GM18868 (cell line): Measurements from ENCODE around the gene SHC2.
"Not testable (repeated sequence)": the region's sequence is repeated elsewhere in the genome, so short reads cannot be mapped to it uniquely, and the experiment has no call there.

Source experiments
- ATAC-seq: cut with Tn5 transposase; IDR thresholded peaks from one replicate; pipeline ENCODE4 v1.9.1; 2021; ENCODE audit warnings: mild to moderate bottlenecking, moderate library complexity; ENCODE audit not compliant: unreplicated experiment

Gene SHC2

GRCh38 chr19:427675-428074 is 33.2 kb downstream of the SHC2 start:
- not testable (repeated sequence) for ATAC-seq

- ATAC-seq: no peak
Observed at GRCh38 chr19:426725-427445, 33.9 kb downstream of the SHC2 start.

GRCh38 chr19:425056-425455 is 35.8 kb downstream of the SHC2 start:
- ATAC-seq: no peak

GRCh38 chr19:424546-424945 is 36.3 kb downstream of the SHC2 start:
- ATAC-seq: no peak

GRCh38 chr19:423691-424466 is 37.0 kb downstream of the SHC2 start:
- ATAC-seq: no peak

GRCh38 chr19:422917-423226 is 38.0 kb downstream of the SHC2 start:
- not testable (repeated sequence) for ATAC-seq

- no peak for ATAC-seq
Observed at GRCh38 chr19:422213-422916, 38.5 kb downstream of the SHC2 start.

- ATAC-seq: no peak
Observed at GRCh38 chr19:419721-420515, 40.9 kb downstream of the SHC2 start.

GRCh38 chr19:418761-419671 is 41.8 kb downstream of the SHC2 start:
- ATAC-seq: no peak

GRCh38 chr19:416416-416815 is 44.4 kb downstream of the SHC2 start:
- no peak for ATAC-seq

GRCh38 chr19:415292-415691 is 45.5 kb downstream of the SHC2 start:
- ATAC-seq: no peak

GRCh38 chr19:413756-414420 is 46.9 kb downstream of the SHC2 start:
- ATAC-seq: no peak

GRCh38 chr19:412356-413355 is 48.2 kb downstream of the SHC2 start:
- ATAC-seq: no peak

- no peak for ATAC-seq
Observed at GRCh38 chr19:411723-412355, 49.0 kb downstream of the SHC2 start.

GRCh38 chr19:411121-411722 is 49.6 kb downstream of the SHC2 start:
- ATAC-seq: not testable (repeated sequence)

GRCh38 chr19:410243-410781 is 50.5 kb downstream of the SHC2 start:
- ATAC-seq: no peak
